Omental fat pad (tissue), 4 donors: ENCODE results near the gene RHOG. TPM values are rescaled to one million over a fixed set of nuclear protein-coding genes. Genes with fewer than 3 reads are reported as not detected.

Experiments
- ATAC-seq: fragments of 150-250 bp; one replicate; pipeline ENCODE4 v1.9.1; 2016; ENCODE audit warnings: mild to moderate bottlenecking, moderate library complexity; ENCODE audit not compliant: low FRiP score
- DNase-seq: peaks from one replicate; pipeline ENCODE4 v3.0.0-alpha.2; 2019; ENCODE audit warnings: low spot score
- total RNA-seq, 4 donors: library from RNA; depleted of rRNA; stranded (reverse); fragments of >200 nt; gene quantifications; one replicate each; pipeline ENCODE4 v1.1.0, GENCODE V29; 2016
- TF ChIP-seq, protein P1 (sequence below), 3 donors: fragments of 450-650 bp; IDR thresholded peaks; one replicate each; pipeline ENCODE4 v1.5.1; 2016 to 2017; ENCODE audit warnings: antibody characterized with exemption in 3 of 3, mild to moderate bottlenecking in 3 of 3, moderate library complexity in 2 of 3

Gene RHOG
- total RNA-seq, 4 donors from 2014 or later, result 53.2 to 90.3 (median 67.8) TPM

DNA sequence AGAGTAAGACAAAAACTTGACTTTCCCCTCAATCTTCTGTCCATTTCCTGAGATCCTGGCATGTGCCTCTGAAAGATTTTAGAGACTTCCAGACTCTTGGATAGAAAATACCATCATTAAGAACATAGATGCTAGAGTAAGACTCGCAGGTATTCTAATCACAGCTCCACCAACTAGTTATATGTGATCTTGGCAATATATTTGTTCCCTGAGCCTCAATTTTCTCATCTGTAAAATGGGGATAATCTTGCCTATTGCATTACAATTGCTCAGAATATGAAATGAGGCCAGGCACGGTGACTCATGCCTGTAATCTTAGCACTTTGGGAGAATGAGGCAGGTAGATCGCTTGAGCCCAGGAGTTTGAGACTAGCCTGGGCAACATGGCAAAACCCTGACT is 10.7 kb downstream of the RHOG start:
- TF ChIP-seq, protein P1, sequence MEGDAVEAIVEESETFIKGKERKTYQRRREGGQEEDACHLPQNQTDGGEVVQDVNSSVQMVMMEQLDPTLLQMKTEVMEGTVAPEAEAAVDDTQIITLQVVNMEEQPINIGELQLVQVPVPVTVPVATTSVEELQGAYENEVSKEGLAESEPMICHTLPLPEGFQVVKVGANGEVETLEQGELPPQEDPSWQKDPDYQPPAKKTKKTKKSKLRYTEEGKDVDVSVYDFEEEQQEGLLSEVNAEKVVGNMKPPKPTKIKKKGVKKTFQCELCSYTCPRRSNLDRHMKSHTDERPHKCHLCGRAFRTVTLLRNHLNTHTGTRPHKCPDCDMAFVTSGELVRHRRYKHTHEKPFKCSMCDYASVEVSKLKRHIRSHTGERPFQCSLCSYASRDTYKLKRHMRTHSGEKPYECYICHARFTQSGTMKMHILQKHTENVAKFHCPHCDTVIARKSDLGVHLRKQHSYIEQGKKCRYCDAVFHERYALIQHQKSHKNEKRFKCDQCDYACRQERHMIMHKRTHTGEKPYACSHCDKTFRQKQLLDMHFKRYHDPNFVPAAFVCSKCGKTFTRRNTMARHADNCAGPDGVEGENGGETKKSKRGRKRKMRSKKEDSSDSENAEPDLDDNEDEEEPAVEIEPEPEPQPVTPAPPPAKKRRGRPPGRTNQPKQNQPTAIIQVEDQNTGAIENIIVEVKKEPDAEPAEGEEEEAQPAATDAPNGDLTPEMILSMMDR (IDR thresholded peaks at IDR 0.05), result no peak
- no peak for DNase-seq

DNA sequence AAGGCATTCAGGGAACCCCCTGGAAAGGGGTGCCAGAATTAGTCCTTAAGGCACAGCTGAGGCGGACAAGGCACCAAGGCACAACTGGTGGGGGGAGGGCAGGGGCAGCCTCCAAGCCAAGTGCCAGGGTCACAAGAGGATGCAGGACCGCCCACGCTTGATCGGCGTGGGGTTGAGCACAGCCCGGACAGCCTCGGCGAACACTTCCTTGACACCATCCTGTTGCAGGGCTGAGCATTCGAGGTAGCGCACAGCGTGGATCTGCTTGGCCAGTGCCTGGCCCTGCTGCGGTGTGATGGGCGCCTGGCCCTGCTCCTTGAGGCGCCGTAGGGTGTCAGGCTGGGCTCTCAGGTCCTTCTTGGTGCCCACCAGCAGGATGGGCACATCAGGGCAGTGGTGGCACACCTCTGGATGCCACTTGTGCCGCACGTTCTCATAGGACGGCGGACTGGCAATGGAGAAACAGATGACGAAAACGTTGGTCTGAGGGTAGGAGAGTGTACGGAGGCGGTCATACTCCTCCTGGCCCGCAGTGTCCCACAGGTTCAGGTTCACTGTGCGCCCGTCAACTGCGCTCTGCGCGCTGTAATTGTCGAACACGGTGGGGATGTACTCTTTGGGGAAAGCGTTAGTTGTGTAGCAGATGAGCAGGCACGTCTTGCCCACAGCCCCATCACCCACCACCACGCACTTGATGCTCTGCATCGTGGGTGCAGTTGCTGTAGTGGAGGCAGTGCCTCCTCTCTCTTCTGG is 13.1 kb downstream of the RHOG start:
- TF ChIP-seq, protein P1 (IDR thresholded peaks at IDR 0.05), result no peak
- ATAC-seq (no peak), DNase-seq (no peak)

More for the DNA sequence above, 10.7 kb downstream of the RHOG start:
- ATAC-seq, result no peak

DNA sequence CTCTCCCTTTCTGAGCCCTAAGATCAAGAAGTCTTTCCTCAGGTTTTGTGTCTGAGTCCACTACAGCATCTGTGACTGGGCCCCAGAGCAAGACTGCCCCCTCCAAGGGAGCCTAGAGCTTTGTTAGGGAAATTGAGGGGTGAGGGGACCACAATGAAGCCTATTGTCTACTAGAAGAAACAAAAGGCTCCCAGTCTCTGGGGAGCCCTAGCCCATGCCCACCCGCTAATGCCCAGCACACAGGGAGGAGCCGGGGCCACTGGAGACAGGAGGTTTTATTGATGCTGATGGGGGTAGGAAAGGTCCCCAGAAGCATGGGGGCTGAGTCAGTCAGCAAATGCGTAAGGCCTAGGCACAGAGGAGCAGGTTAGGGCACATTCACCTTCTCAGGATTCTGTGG is 14.0 kb downstream of the RHOG start:
- TF ChIP-seq, protein P1 (IDR thresholded peaks at IDR 0.05), result no peak
- DNase-seq (no peak), ATAC-seq (no peak)

DNA sequence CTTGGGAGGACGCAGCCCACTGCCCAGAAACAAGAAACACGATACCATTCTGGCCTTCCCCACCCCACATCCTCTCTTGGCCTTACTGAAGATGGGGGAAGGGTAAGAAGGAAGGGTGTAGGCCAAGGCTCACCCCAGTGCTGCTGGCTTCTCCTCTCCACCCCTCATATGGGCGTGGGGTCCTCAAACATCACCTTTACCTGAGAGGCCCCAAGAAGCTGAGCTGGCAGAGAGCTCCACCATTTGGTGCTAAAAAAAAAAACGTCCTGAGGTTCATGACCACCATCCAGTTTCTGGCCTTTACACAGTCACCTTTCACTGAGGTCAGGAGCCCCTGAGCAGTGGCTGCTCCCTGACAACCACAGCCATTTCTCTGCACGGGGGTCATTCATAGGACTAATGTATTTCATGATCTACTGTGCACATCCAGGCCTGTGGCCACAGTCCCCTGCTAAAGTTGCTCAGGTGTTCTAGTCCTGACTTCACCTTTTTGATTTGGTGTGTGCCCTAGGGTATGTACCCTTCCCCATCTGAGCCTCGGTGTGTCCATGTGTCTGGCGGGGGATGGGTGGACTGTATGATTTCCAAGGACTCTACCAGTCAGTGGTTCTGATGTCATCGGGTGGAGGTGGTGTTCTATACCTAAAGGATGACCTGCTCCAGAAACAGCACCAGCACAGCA is 15.1 kb downstream of the RHOG start:
- ATAC-seq, result no peak
- TF ChIP-seq, protein P1 (IDR thresholded peaks at IDR 0.05), result no peak
- no peak for DNase-seq

DNA sequence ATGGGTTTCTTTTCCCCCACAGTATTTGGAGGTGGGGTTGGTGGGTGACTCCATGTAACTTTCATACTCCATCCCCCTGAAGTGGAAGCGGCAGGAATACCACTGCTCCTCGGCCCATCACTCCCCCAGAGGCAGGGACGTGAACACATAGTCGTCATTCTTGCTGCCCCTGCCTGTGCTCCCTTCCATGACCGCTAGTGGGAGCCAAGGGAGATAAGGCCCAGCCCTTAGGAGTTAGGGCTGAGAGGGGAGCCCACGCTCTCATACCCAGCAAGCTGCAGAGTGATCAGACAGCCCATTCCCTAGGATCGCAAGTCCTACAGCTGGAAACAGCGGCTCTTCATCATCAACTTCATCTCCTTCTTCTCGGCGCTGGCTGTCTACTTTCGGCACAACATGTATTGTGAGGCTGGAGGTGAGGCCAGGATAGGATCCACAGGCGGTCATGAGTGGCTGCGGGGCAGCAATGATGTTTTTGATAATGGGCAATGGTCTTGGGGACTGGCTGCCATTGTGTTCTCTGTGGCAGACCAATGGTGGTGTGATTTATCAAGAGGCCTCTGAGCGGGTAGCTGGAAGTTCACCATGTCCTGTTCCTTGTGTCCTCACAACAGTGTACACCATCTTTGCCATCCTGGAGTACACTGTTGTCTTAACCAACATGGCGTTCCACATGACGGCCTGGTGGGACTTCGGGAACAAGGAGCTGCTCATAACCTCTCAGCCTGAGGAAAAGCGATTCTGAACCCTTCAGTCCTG is 15.9 kb downstream of the RHOG start:
- DNase-seq, result peak; percentile 55
- TF ChIP-seq, protein P1 (IDR thresholded peaks at IDR 0.05), result peak in 1 of 3 donors; percentile 24
- no peak for ATAC-seq

DNA sequence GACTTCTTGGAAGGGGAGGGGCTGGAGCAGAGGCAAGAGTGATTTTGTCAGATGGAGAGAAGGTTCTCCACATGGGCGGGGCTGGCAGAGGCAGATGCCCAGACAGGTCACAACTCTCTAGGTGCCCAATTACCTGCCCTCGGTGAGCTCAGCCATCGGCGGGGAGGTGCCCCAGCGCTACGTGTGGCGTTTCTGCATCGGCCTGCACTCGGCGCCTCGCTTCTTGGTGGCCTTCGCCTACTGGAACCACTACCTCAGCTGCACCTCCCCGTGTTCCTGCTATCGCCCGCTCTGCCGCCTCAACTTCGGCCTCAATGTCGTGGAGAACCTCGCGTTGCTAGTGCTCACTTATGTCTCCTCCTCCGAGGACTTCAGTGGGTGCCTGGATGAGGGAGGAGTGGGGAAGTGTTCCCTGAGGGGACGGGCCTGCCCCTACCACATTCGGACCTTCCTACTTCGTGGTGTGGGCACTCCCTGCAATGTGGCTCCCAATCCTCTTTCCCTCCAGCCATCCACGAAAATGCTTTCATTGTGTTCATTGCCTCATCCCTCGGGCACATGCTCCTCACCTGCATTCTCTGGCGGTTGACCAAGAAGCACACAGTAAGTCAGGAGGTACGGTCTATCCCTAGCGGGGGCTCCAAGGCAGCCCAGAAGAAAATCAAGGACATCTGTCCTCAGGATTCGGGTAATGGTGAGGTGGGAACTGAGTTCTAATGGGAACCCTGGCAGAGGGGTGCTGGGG is 16.8 kb downstream of the RHOG start:
- TF ChIP-seq, protein P1 (IDR thresholded peaks at IDR 0.05), result no peak
- ATAC-seq, result no peak
- no peak for DNase-seq
